Brain microvascular endothelial cell (primary cell): ENCODE results near the gene LRRC4B.

Experiments used
- DNase-seq: peaks from one replicate; pipeline ENCODE4 v3.0.0-alpha.2; 2020
- H3K27ac ChIP-seq: fragments of 250-450 bp; sonication (Bioruptor Pico); 2 replicates; pipeline ENCODE4 v1.5.1; 2020; ENCODE audit warnings: mild to moderate bottlenecking, moderate library complexity
- H3K27me3 ChIP-seq: fragments of 250-450 bp; sonication (Bioruptor Pico); replicated peaks from 2 replicates; pipeline ENCODE4 v1.5.1; 2020; ENCODE audit warnings: mild to moderate bottlenecking
- H3K36me3 ChIP-seq: fragments of 250-450 bp; sonication (Bioruptor Pico); replicated peaks from 2 replicates; pipeline ENCODE4 v1.5.1; 2020; ENCODE audit warnings: mild to moderate bottlenecking
- H3K4me3 ChIP-seq: 2 replicates; pipeline ENCODE4 v1.5.1; 2011; ENCODE audit warnings: low read depth, mild to moderate bottlenecking, control low read depth, low read length, moderate library complexity
- in situ Hi-C: cut with HindIII; loops from 2 replicates; pipeline ENCODE4 v1.10.0; 2017; ENCODE audit warnings: low sequenced_read_pairs, low pct_ligation_motif_present
- TF ChIP-seq, protein P1 (sequence below): IDR thresholded peaks from 2 replicates; pipeline ENCODE4 v1.5.1; 2011; ENCODE audit warnings: low read depth, mild to moderate bottlenecking, moderate library complexity, low read length, control low read depth, inconsistent platforms; ENCODE audit errors: missing control alignments

LRRC4B gene

DNA sequence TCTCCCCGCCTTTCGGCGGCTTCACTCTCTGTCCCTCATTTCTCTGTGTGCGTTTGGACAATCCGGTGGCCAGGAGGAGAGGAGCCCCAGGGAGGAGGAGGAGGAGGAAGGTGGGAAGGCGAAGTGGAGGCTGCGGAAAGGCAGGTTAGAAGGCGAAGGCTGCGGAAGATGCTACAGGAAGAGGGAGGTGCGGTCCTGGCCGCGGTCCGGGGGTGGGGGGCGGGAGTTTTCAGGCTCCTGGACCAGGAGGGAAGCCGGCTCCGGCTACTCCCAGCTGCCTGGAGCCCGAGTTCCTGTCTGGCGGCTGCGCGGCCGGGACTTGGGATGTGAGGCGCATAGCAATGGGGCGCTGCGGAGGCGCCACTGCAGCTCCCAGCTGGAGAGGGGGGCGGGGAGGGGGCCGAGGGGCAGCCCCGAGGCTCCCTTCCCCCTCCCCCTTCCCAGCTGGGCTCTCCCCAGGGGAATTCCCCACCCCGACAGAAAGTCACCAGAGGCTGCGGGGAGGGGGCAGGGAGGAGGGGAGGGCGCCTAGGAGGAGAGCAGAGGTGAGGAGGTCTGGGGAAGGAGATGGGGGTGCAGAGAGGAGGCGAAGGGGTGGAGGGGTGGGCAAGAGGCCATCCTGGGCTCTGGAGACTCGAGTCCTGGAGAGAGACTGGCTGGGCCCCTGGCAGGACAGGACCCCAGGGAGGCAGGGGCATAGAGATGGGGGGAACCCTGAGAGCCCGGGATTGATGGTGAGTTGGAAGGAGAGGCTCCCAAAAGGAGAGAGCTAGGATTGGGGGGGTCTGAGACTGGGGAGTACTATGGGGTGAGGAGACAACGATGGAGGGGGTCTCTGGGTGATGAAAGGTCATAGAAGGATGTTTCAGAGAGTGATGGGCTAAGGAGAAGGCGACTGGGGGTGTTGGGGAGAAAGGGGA, 2.0 kb downstream of the LRRC4B start:
- in situ Hi-C loops, result no loop called here
- peaks cover 16% of the 10 kb centered on the region for H3K27me3 ChIP-seq
- H3K36me3 ChIP-seq, result no peaks in the 10 kb centered on the region
- H3K4me3 ChIP-seq, result no peak overlapping the region
- DNase-seq, result no peak
- no peak overlapping the region for H3K27ac ChIP-seq
- TF ChIP-seq, protein P1, sequence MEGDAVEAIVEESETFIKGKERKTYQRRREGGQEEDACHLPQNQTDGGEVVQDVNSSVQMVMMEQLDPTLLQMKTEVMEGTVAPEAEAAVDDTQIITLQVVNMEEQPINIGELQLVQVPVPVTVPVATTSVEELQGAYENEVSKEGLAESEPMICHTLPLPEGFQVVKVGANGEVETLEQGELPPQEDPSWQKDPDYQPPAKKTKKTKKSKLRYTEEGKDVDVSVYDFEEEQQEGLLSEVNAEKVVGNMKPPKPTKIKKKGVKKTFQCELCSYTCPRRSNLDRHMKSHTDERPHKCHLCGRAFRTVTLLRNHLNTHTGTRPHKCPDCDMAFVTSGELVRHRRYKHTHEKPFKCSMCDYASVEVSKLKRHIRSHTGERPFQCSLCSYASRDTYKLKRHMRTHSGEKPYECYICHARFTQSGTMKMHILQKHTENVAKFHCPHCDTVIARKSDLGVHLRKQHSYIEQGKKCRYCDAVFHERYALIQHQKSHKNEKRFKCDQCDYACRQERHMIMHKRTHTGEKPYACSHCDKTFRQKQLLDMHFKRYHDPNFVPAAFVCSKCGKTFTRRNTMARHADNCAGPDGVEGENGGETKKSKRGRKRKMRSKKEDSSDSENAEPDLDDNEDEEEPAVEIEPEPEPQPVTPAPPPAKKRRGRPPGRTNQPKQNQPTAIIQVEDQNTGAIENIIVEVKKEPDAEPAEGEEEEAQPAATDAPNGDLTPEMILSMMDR, result no peak

DNA sequence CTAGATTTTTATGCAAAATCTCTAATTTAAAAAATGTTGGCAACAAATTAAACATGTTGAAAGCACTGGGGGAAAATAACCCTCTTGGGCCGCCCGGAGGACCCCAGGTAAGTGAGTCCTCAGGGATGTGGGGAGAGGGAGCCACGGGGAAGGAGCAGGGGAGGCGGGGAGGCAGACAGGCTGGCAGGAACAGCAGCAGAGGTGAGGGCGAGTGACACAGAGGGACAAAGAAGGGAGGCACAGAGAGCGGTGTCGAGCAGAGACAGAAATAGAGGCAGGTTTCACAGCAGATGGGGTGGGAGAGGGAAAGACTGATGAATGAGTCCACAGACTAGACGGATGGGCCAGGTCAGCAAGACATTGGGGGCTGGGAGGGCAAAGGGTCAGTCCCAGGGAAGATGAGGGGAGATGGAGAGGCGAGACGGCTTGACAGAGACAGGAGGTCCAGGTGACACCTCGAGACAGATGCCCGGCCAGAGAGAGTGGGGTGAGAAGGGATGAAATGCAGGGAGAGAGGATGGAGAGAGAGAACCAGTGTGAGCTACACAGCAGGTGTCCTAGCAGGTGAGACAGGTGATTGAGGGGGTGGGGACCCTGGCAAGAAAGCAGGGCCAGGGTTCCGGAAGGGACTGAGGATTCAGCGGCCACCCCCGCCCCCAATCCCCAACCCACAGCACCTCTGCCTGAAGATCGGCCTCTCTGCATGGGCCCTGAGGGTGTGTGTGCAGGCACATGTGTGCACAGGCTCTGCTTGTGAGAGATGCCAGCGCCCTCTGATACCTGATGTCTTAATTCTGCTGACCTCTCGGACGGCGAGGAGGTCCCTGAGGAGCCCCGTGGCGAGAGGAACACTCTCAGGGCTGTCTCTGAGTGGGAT, 3.8 kb downstream of the LRRC4B start:
- Histone ChIP-seq H3K27ac (no peak overlapping the region), H3K4me3 (no peak overlapping the region), H3K27me3 (peaks cover 16% of the 10 kb centered on the region), H3K36me3 (no peaks in the 10 kb centered on the region)
- no peak for DNase-seq
- in situ Hi-C loops, result no loop called here
- TF ChIP-seq, protein P1, result no peak

DNA sequence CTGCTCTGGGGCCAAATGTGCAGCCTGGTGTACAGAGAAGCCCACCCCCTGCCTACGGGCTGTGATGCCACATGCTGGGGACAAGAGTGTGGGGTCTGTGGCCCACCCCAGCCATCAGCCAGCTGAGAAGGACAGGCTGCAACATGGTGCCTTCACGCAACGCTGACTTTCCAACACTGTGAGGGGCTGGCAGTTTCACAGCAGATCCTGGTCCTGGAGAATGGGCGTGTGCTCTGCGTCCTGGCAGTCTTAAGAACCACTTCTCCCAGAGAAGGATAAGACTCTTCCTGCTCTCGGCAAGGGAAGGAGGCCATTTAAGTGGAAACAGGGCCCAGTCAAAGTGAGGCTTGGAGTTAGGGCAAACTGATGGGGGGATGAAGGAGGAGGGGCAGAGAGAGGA, 4.6 kb downstream of the LRRC4B start:
- no peak for DNase-seq
- in situ Hi-C loops, result no loop called here
- Histone ChIP-seq H3K36me3 (no peaks in the 10 kb centered on the region), H3K27ac (no peak overlapping the region), H3K4me3 (no peak overlapping the region), H3K27me3 (peaks cover 16% of the 10 kb centered on the region)
- TF ChIP-seq, protein P1, result no peak

DNA sequence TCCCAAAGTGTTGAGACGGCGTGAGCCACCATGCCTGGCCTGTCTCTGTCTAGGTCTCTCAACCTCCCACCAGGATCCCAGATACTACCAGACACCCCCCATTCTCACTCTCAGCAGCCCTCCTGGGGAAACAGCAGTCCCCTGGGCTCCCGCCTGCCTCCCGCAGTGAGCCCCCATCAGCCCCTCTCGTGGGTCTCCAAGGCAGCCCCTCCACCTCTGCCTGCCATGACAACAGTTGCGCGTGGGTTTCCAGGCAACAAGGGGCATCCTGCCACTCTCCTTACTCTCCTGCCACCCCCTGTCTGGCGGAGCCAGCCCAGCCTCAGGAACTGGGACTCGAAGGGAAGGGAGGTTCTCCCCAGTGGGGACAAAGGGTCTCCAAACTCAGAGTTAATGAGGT, 5.2 kb downstream of the LRRC4B start:
- TF ChIP-seq, protein P1, result no peak
- in situ Hi-C loops, result no loop called here
- Histone ChIP-seq H3K4me3 (no peak overlapping the region), H3K27me3 (peaks cover 16% of the 10 kb centered on the region), H3K27ac (no peak overlapping the region), H3K36me3 (no peaks in the 10 kb centered on the region)
- no peak for DNase-seq

DNA sequence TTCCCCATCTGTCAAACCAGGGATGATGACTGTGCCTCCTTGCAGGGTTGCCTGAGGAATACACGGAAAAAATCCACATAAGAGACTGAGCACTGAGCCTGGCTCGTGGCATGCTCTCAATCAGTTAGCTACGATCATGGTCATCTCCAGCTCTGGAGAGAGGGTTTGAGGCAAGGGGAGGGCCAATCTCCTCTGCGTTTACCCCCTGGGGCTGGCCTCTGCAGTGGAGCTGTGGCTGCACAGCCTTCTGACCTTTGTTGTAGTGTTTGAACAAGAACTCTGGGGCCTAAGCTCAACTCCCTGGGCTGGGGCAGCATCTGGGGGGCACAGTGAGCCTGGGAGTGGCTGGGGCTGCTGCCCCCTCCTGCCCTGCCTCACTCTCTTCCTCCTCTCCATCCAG, 5.9 kb downstream of the LRRC4B start:
- TF ChIP-seq, protein P1, result no peak
- H3K27ac ChIP-seq, result no peak overlapping the region
- H3K27me3 ChIP-seq, result peaks cover 16% of the 10 kb centered on the region
- H3K36me3 ChIP-seq, result no peaks in the 10 kb centered on the region
- no peak overlapping the region for H3K4me3 ChIP-seq
- DNase-seq, result no peak
- in situ Hi-C loops, result no loop called here
